ENCODE data around the gene TMTC1. TPM values are rescaled to one million over a fixed set of nuclear protein-coding genes. Genes with fewer than 3 reads are reported as not detected.

TMTC1 gene
- total and polyA plus RNA-seq, 2 donors, result 24.8 to 30.3 TPM

GRCh38 chr12:29581631-29582030, 202.1 kb downstream of the TMTC1 start:
- no peak overlapping the region for H3K4me3 ChIP-seq (ENCODE audit: low read depth, low read length)
- WGBS, result 21% methylated on average over 4 of the region's 4 CpGs
- DNase-seq (ENCODE audit: extremely low spot score), result no peak
- no peak overlapping the region for H3K27ac ChIP-seq (ENCODE audit: low read depth)
- H3K36me3 ChIP-seq (ENCODE audit: insufficient read depth), result no peaks in the 10 kb centered on the region
- no peaks in the 10 kb centered on the region for H3K4me1 ChIP-seq (ENCODE audit: insufficient read depth)

- Histone ChIP-seq H3K4me1 (ENCODE audit: insufficient read depth) (no peaks in the 10 kb centered on the region), H3K27ac (ENCODE audit: low read depth) (no peak overlapping the region), H3K4me3 (ENCODE audit: low read depth, low read length) (no peak overlapping the region), H3K36me3 (ENCODE audit: insufficient read depth) (no peaks in the 10 kb centered on the region)
- 83% methylated on average over 1 of the region's 1 CpG for WGBS
- no peak for DNase-seq (ENCODE audit: extremely low spot score)
Observed at GRCh38 chr12:29580971-29581370, 202.8 kb downstream of the TMTC1 start.

GRCh38 chr12:29578731-29579130, 205.0 kb downstream of the TMTC1 start:
- 69% methylated on average over 3 of the region's 3 CpGs for WGBS
- Histone ChIP-seq H3K4me1 (ENCODE audit: insufficient read depth) (no peaks in the 10 kb centered on the region), H3K36me3 (ENCODE audit: insufficient read depth) (no peaks in the 10 kb centered on the region), H3K27ac (ENCODE audit: low read depth) (no peak overlapping the region), H3K4me3 (ENCODE audit: low read depth, low read length) (no peak overlapping the region)
- no peak for DNase-seq (ENCODE audit: extremely low spot score)

GRCh38 chr12:29578070-29578469, 205.7 kb downstream of the TMTC1 start:
- no peak for DNase-seq (ENCODE audit: extremely low spot score)
- H3K36me3 ChIP-seq (ENCODE audit: insufficient read depth), result no peaks in the 10 kb centered on the region
- no peak overlapping the region for H3K27ac ChIP-seq (ENCODE audit: low read depth)
- H3K4me1 ChIP-seq (ENCODE audit: insufficient read depth), result no peaks in the 10 kb centered on the region
- no peak overlapping the region for H3K4me3 ChIP-seq (ENCODE audit: low read depth, low read length)
- 46% methylated on average over 1 of the region's 1 CpG for WGBS

GRCh38 chr12:29574500-29574899, 209.2 kb downstream of the TMTC1 start:
- DNase-seq (ENCODE audit: extremely low spot score), result no peak
- Histone ChIP-seq H3K36me3 (ENCODE audit: insufficient read depth) (no peaks in the 10 kb centered on the region), H3K27ac (ENCODE audit: low read depth) (no peak overlapping the region), H3K4me3 (ENCODE audit: low read depth, low read length) (no peak overlapping the region), H3K4me1 (ENCODE audit: insufficient read depth) (no peaks in the 10 kb centered on the region)
- 75% methylated on average over 4 of the region's 4 CpGs for whole genome bisulfite sequencing

- no peaks in the 10 kb centered on the region for H3K36me3 ChIP-seq (ENCODE audit: insufficient read depth)
- no peaks in the 10 kb centered on the region for H3K4me1 ChIP-seq (ENCODE audit: insufficient read depth)
- H3K27ac ChIP-seq (ENCODE audit: low read depth), result no peak overlapping the region
- no peak for DNase-seq (ENCODE audit: extremely low spot score)
- no peak overlapping the region for H3K4me3 ChIP-seq (ENCODE audit: low read depth, low read length)
- WGBS, result 69% methylated on average over 4 of the region's 4 CpGs
Observed at GRCh38 chr12:29572938-29573337, 210.8 kb downstream of the TMTC1 start.

- H3K36me3 ChIP-seq (ENCODE audit: insufficient read depth), result no peaks in the 10 kb centered on the region
- no peaks in the 10 kb centered on the region for H3K4me1 ChIP-seq (ENCODE audit: insufficient read depth)
- no peak overlapping the region for H3K4me3 ChIP-seq (ENCODE audit: low read depth, low read length)
- DNase-seq (ENCODE audit: extremely low spot score), result no peak
- no peak overlapping the region for H3K27ac ChIP-seq (ENCODE audit: low read depth)
- WGBS, result 89% methylated on average over 4 of the region's 4 CpGs
Observed at GRCh38 chr12:29572464-29572863, 211.3 kb downstream of the TMTC1 start.

- 63% methylated on average over 2 of the region's 2 CpGs for WGBS
- no peak for DNase-seq (ENCODE audit: extremely low spot score)
- no peaks in the 10 kb centered on the region for H3K4me1 ChIP-seq (ENCODE audit: insufficient read depth)
- no peak overlapping the region for H3K4me3 ChIP-seq (ENCODE audit: low read depth, low read length)
- H3K27ac ChIP-seq (ENCODE audit: low read depth), result no peak overlapping the region
- H3K36me3 ChIP-seq (ENCODE audit: insufficient read depth), result no peaks in the 10 kb centered on the region
Observed at GRCh38 chr12:29569132-29569757, 214.5 kb downstream of the TMTC1 start.

- H3K27ac ChIP-seq (ENCODE audit: low read depth), result no peak overlapping the region
- no peak for DNase-seq (ENCODE audit: extremely low spot score)
- 77% methylated on average over 6 of the region's 6 CpGs for WGBS
- H3K4me1 ChIP-seq (ENCODE audit: insufficient read depth), result no peaks in the 10 kb centered on the region
- no peaks in the 10 kb centered on the region for H3K36me3 ChIP-seq (ENCODE audit: insufficient read depth)
- H3K4me3 ChIP-seq (ENCODE audit: low read depth, low read length), result no peak overlapping the region
Observed at GRCh38 chr12:29566441-29566840, 217.3 kb downstream of the TMTC1 start.

- no peak overlapping the region for H3K4me3 ChIP-seq (ENCODE audit: low read depth, low read length)
- DNase-seq (ENCODE audit: extremely low spot score), result no peak
- no peaks in the 10 kb centered on the region for H3K4me1 ChIP-seq (ENCODE audit: insufficient read depth)
- H3K27ac ChIP-seq (ENCODE audit: low read depth), result no peak overlapping the region
- H3K36me3 ChIP-seq (ENCODE audit: insufficient read depth), result no peaks in the 10 kb centered on the region
- 94% methylated on average over 5 of the region's 5 CpGs for WGBS
Observed at GRCh38 chr12:29565727-29566126, 218.0 kb downstream of the TMTC1 start.

GRCh38 chr12:29564925-29565324, 218.8 kb downstream of the TMTC1 start:
- WGBS, result 96% methylated on average over 3 of the region's 3 CpGs
- Histone ChIP-seq H3K27ac (ENCODE audit: low read depth) (no peak overlapping the region), H3K36me3 (ENCODE audit: insufficient read depth) (no peaks in the 10 kb centered on the region), H3K4me3 (ENCODE audit: low read depth, low read length) (no peak overlapping the region), H3K4me1 (ENCODE audit: insufficient read depth) (no peaks in the 10 kb centered on the region)
- DNase-seq (ENCODE audit: extremely low spot score), result no peak

- Histone ChIP-seq H3K36me3 (ENCODE audit: insufficient read depth) (no peaks in the 10 kb centered on the region), H3K4me3 (ENCODE audit: low read depth, low read length) (no peak overlapping the region), H3K27ac (ENCODE audit: low read depth) (no peak overlapping the region), H3K4me1 (ENCODE audit: insufficient read depth) (no peaks in the 10 kb centered on the region)
- 63% methylated on average over 10 of the region's 10 CpGs for WGBS
- DNase-seq (ENCODE audit: extremely low spot score), result no peak
Observed at GRCh38 chr12:29563636-29564035, 220.1 kb downstream of the TMTC1 start.

- Histone ChIP-seq H3K4me3 (ENCODE audit: low read depth, low read length) (no peak overlapping the region), H3K36me3 (ENCODE audit: insufficient read depth) (no peaks in the 10 kb centered on the region), H3K4me1 (ENCODE audit: insufficient read depth) (no peaks in the 10 kb centered on the region), H3K27ac (ENCODE audit: low read depth) (no peak overlapping the region)
- no peak for DNase-seq (ENCODE audit: extremely low spot score)
- 58% methylated on average over 1 of the region's 1 CpG for WGBS
Observed at GRCh38 chr12:29563071-29563470, 220.7 kb downstream of the TMTC1 start.

GRCh38 chr12:29562110-29562804, 221.5 kb downstream of the TMTC1 start:
- H3K4me3 ChIP-seq (ENCODE audit: low read depth, low read length), result no peak overlapping the region
- no peak overlapping the region for H3K27ac ChIP-seq (ENCODE audit: low read depth)
- no peak for DNase-seq (ENCODE audit: extremely low spot score)
- H3K36me3 ChIP-seq (ENCODE audit: insufficient read depth), result no peaks in the 10 kb centered on the region
- H3K4me1 ChIP-seq (ENCODE audit: insufficient read depth), result no peaks in the 10 kb centered on the region
- WGBS, result 40% methylated on average over 4 of the region's 4 CpGs
